NAMALWA (cell line): ENCODE results near the gene HOXB13.

Experiments used
- DNase-seq: peaks from one replicate; pipeline ENCODE4 v3.0.0-alpha.2; 2015; ENCODE audit warnings: low spot score

Gene HOXB13

DNA sequence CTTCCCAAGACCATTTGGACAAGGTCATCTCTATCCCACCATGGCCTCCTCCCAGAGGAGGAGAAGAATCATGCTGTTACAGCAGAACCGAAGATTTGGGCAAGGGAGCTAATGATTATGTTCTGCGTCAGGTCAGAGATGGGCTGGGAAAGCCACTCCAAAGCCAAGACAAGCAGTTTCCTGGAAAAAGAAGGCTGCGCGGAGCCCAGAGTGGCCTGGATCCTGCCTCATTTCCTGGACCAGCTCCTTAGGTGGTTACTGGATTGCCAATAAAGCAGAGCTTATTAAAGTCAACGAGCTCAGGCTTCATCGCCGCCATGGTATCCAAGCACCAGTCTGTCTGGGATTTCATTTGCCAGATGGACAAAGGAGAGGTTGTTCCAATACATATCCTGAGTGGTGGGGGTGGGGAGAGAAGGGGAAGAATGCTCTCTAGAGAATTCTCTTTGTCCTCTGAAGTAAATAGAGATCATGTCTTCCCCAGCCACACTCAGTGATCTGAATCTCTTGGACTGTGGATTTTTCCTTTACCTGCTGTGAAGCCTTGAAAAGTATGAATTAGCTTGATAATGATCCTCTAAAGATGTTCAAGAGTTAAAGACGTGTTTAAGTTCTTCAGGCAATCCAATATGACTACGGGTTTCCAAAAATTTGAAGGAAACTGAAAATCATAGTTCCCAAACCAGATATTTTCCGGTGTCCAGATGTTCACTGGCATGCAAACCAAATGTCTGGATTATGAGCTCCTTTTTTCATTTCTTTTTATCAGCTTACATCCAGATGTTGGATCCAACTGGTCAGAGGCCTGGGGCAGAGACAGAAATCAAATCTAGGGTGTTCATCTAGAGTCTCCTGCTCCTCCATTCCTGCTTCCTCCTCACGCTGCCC, 23.9 kb downstream of the HOXB13 start:
- DNase-seq, result no peak

DNA sequence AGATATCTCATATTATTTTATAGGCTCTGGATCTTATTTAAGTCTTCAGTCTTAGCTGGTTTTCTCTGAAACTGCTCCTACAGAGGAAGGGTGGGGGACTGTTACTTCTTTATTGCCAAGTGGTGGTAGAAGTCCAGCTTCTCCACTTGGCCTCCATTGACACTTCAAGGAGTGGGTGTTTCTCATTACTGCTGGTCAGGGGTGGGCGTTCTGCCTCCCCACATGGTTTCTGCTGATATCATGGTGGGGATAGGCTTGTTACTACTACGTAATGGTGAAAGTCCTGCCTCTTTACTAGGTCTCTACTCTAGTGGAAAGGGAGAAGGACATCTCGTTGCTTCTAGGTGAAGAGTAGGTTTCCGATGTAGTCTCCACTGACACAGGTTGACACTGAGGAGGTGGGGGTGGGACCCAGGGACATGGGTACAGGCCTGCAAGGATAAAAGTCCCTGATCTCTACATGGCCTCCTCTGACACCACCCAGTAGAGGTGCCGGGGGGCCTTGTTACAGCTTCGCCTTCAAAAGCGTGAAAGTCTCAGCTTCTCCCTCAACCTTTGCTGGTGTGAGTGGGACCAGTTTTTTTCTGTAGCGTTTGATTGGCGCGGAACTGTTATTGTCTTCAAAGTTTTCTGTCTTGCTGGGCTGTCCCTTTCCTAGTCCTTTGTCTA, 26.6 kb downstream of the HOXB13 start:
- no peak for DNase-seq

DNA sequence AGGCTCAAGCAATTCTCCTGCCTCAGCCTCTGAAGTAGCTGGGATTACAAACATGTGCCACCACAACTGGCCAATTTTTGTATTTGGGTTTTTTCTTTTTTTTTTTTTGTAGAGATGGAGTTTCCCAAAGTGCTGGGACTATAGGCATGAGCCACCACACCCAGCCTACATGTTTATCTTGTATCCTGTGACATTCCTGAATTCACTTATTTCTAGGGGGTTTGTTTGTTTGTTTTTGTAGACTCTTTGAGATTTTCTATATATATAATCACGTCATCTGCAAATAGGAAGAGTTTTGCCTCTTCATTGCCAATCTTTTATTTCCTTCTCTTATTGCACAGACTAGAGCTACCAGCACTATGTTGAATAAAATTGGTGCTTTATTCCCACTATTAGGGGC, 35.4 kb downstream of the HOXB13 start:
- no peak for DNase-seq

DNA sequence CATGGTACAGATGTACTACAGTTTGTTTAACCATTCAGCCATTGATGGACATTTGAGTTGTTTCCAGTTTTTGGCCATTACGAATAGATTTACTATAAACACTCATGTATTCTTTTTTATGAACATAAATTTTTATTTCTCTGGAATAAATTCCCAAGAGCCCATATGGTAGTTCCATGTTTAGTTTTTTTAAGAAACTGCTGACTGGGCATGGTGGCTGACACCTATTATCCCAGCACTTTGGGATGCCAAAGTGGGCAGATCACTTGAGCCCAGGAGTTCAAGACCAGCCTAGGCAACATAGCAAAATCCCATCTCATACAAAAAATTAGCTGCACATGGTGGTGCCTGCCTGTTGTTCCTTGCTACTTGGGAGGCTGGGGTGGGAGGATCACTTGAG, 36.5 kb downstream of the HOXB13 start:
- DNase-seq, result no peak

DNA sequence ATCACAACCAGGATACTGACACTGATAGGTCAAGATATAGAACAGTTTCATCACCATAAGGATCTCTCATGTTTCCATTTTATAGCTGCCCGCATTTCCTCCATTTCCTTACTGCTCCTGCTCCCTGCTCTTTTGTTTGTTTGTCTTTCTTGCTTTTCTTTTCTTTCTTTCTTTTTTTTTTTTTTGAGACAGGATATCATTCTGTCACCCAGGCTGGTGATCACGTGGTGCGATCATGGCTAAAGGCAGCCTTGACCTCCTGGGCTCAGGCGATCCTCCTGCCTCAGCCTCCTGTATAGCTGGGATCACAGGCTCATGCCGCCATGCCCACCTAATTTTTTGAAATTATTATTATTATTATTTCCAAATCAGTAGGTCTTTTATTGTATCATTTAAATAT, 37.9 kb downstream of the HOXB13 start:
- DNase-seq, result no peak

DNA sequence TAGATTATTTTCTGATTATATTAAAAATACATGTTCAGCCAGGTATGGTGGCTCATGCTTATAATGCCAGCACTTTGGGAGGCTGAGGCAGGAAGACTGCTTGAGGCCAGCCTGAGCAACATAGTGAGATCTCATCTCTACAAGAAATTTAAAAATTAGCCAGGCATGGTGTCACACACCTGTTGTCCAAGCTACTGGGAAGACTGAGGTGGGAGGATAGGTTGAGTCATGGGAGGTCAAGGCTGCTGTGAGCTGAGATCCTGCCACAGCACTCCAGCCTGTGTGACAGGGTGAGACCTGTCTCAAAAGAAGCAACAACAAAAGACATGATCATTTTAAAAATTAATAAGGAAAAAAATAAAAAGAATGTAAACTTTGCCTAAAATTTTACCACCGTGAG, 46.9 kb downstream of the HOXB13 start:
- no peak for DNase-seq

DNA sequence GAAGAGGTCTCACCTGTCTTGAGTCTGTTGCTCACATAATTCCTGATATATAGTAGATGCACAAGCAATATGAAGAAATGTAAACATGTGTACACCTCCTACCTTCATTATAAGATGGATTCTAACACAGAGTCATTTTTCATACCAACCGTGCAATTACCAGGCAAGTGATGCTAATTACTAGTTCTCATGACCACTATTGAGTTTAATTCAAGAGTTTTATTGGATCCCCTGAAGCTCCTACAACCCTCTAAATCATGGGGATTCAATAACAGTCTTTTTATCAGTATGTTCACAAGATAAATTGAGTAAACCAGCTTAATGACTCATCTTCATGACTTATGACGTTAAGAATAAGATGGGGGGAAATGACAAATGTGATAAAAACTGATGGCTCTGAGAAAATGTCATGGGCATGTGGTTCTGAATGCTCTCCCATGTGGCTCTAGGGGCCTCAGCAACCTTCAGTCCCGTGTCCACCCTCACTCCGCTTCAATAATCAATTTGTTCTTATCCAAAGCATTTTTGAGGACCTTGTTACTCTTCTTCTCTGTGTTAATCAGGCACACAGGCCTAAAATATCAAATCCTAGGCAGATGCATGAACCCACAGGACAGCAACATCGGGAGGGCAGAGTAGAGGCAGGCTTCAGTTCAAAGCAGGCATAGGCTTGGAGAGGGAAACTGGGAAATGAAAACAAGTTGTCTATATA, 49.0 kb downstream of the HOXB13 start:
- DNase-seq, result no peak

DNA sequence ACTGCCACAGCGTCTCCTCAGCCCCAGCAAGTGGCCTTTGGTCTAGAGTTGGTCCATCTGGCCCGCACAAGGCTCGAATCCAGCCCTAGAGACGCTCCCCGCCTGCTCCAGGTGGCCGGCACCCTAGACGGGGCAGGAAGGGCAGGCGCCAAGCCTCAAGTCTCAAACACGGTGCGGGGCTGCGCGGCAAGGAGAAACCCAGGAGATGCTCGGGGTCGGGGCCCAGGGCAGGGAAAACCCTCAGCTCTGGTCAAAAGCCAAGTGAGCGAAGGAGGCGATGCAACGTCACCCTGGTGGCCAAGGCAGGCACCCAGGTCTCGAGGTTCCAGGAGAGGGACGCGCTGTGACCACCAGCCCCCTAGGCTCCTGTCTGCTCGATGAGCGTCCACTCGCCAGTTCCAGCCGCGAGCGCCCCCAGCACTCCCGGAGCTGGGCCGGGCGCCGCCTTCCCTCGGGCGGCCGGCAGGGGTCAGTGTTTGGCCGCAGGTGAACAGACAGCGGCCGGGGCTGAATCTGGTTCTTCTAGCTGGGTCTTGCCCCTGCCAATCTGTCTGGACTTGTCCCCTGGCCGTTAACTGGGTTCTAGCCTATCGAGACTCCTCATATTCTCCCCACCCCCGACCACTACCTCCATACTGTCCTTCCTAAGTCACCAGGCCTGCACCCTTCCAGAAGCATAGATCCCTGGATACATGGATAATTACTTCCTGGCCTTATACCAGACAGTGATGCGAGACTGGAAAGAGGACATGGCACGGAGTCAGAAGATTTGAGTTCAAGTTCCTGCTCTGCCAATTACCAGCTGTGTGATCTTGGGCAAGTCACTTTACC, 50.2 kb downstream of the HOXB13 start:
- DNase-seq, result peak; percentile 74

DNA sequence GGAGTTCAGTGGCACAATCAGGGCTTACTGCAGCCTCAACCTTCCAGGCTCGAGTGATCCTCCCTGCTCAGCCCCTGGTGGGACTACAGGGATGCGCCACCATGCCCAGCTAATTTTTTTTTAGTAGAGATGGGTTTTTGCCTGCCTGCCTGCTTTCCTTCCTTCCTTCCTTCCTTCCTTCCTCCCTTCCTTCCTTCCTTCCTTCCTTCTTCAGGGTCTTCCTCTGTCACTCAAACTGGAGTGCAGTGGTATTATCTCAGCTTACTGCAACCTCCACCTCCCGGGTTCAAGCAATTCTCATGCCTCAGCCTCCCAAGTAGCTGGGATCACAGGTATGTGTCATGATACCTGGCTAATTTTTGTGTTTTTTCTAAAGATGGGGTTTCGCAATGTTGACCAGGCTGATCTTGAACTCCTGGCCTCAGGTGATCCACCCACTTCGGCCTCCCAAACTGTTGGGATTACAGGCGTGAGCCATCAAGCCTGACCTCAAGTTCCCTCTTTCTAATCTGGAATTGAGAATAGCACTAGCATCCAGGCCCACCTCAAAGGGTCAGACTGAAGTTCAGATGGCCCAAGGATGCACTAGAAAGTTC, 51.5 kb downstream of the HOXB13 start:
- no peak for DNase-seq
